Kidney (tissue), 14 donors: ENCODE data around the gene PGBD5. TPM values are rescaled to one million over a fixed set of nuclear protein-coding genes. Genes with fewer than 3 reads are reported as not detected.

Experiments
- DNase-seq, 5 donors: peaks; one replicate each; pipeline ENCODE4 v3.0.0-alpha.2; 2013 to 2020
- FAIRE-seq: peaks from 2 replicates; lab custom pipeline; 2012; peaks lifted over from hg19 to GRCh38; lab: Jason Lieb, UNC
- H3K27ac ChIP-seq, 2 donors: one replicate each; pipeline ENCODE4 v1.7.0; 2013; ENCODE audit warnings: low read depth in 2 of 2, low read length in 2 of 2, inconsistent platforms in 1 of 2
- H3K27me3 ChIP-seq: one replicate; pipeline ENCODE4 v1.7.1; 2013; ENCODE audit warnings: low read length, inconsistent platforms; ENCODE audit not compliant: control insufficient read depth, insufficient read depth
- H3K36me3 ChIP-seq, 3 donors: one replicate each; pipeline versions ENCODE4 v1.7.0 to v1.7.1; 2013; ENCODE audit warnings: low read length in 3 of 3, control low read depth in 1 of 3, inconsistent platforms in 1 of 3; ENCODE audit not compliant: insufficient read depth in 3 of 3, control insufficient read depth in 2 of 3
- H3K4me1 ChIP-seq, 3 donors: one replicate each; pipeline versions ENCODE4 v1.7.0 to v1.7.1; 2013; ENCODE audit warnings: low read length in 3 of 3, inconsistent platforms in 1 of 3, low read depth in 1 of 3; ENCODE audit not compliant: control insufficient read depth in 2 of 3, insufficient read depth in 2 of 3
- H3K4me3 ChIP-seq, 3 donors: one replicate each; pipeline versions ENCODE4 v1.7.0 to v1.8.1; 2013; ENCODE audit warnings: low read length in 3 of 3, control low read depth in 1 of 3, inconsistent platforms in 1 of 3
- H3K9ac ChIP-seq, 3 donors: one replicate each; pipeline versions ENCODE4 v1.7.0 to v1.7.1; 2013; ENCODE audit warnings: low read length in 3 of 3, control low read depth in 1 of 3, inconsistent platforms in 1 of 3
- H3K9me3 ChIP-seq, 3 donors: one replicate each; pipeline versions ENCODE4 v1.7.0 to v1.7.1; 2013; ENCODE audit warnings: low read length in 3 of 3, control low read depth in 1 of 3, inconsistent platforms in 1 of 3; ENCODE audit not compliant: control insufficient read depth in 2 of 3, insufficient read depth in 1 of 3
- intact Hi-C: fragments of 100-400 bp; cut with DNase I; formaldehyde crosslinking; loops from one replicate; pipeline ENCODE4 v1.11.1; 2022
- polyA plus RNA-seq: library from polyadenylated mRNA; stranded (reverse); fragments of 350-450 nt; fragmentation: Illumina TruSeq; extraction: RNeasy Lipid Tissue Mini Kit (QIAGEN cat#74804); gene quantifications from one replicate; pipeline ENCODE4 v1.2.3, GENCODE V29; 2014; ENCODE audit warnings: low read depth, low replicate concordance; ENCODE audit not compliant: insufficient read depth
- total RNA-seq: library from RNA; stranded (reverse); fragmentation: NEBNext Ultra II Directional; extraction: Animal tissue kit (Norgen Biotek cat#: 25700); gene quantifications from one replicate; pipeline ENCODE4 v1.2.1, GENCODE V29; 2021
- TF ChIP-seq, protein P1 (sequence below): IDR thresholded peaks from 3 replicates; pipeline ENCODE4 v1.5.1; 2012; ENCODE audit warnings: mild to moderate bottlenecking, moderate library complexity, borderline replicate concordance; ENCODE audit not compliant: insufficient read depth; ENCODE audit errors: extremely low read depth
- donor health status: control.
- donor health status: control.
- donor health status: control.
- donor health status: control.
- donor health status: control.
- donor health status: DM: yes; HTN: yes; CAD: no.
- donor health status: Normal renal cell carcinoma (clear cell type).

PGBD5 gene
- total and polyA plus RNA-seq, 2 donors from 2014 or later, result 2.0 to 3.7 TPM

DNA sequence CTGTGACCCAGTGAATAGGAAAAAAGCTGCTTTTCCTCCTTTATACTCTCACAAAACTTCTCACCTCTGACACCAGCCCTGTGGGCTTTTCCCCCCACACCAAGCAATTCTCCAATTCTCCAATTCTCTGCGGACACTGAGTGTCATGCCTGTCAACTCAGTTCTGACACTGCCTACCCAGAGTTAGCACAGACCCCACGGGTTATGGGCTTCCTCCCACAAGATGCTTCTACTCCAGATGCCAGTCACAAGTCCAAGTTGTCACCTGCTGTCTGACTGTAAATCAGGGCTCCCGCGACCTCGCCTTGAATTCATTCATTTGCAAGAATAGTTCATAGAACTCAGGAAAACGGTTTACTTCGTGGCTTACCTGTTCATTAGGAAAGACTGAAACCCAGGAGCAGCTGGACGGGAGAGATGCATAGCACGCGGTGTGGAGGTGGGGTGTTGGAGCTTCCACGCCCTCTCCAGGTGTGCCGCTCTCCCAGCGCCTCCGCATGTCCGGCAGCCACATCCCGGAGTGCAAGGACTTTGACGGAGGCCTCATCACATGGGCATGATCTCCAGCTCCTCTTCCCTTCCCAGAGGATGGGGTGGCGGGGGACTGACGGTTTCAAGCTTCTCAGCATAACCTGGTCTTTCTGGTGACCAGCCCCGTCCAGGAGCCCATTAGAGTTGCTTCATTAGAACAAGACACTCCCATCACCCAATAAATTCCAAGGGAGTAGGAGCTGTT, 154.7 kb downstream of the PGBD5 start:
- Histone ChIP-seq H3K36me3 (peaks cover 4 to 15% (median 5%) of the 10 kb centered on the region in 3 donors), H3K27ac (no peak overlapping the region), H3K27me3 (no peaks in the 10 kb centered on the region), H3K9me3 (no peaks in the 10 kb centered on the region), H3K9ac (no peak overlapping the region), H3K4me1 (peaks cover 0 to 11% (median 5%) of the 10 kb centered on the region in 3 donors), H3K4me3 (no peak overlapping the region)
- intact Hi-C loops, result no loop called here
- TF ChIP-seq, protein P1, sequence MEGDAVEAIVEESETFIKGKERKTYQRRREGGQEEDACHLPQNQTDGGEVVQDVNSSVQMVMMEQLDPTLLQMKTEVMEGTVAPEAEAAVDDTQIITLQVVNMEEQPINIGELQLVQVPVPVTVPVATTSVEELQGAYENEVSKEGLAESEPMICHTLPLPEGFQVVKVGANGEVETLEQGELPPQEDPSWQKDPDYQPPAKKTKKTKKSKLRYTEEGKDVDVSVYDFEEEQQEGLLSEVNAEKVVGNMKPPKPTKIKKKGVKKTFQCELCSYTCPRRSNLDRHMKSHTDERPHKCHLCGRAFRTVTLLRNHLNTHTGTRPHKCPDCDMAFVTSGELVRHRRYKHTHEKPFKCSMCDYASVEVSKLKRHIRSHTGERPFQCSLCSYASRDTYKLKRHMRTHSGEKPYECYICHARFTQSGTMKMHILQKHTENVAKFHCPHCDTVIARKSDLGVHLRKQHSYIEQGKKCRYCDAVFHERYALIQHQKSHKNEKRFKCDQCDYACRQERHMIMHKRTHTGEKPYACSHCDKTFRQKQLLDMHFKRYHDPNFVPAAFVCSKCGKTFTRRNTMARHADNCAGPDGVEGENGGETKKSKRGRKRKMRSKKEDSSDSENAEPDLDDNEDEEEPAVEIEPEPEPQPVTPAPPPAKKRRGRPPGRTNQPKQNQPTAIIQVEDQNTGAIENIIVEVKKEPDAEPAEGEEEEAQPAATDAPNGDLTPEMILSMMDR, result no peak
- no peak for DNase-seq
- FAIRE-seq, result no peak

DNA sequence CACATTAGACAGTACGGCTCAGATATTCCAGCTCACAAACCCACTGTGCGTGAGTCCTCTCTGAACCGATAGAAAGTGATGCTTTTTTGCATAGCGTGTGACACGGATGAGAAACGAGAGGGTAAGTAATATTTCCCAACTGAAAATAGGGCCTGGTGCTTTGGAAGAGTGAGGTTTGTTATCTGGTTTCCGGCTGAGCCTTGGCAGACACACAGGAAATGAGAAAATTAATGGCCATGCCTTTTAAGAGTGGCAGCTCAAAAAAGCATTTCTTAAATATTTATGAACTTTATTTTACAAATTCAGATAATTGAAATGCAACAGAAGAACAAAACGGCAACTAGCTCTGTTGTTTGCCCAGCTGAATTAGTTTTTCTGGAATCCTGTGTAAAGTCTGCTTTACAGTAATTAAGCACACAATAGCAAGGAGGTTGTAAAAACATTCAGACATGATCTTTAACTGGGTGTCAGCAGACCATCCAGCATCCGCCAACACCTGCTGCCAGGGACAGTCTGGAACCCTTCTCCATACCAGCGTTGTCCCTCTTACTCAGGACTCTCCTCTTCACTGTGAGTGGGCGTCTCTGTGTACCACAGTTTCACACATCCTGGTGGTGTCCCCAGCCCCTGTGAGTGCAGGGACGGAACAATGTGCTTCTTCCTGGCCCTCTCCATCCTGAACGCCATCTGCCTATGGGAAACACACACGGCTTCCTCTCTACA, 155.4 kb downstream of the PGBD5 start:
- TF ChIP-seq, protein P1, result no peak
- FAIRE-seq (no peak), DNase-seq (peak in 1 of 5 donors; percentile 32)
- Histone ChIP-seq H3K4me3 (no peak overlapping the region), H3K27me3 (no peaks in the 10 kb centered on the region), H3K36me3 (peaks cover 4 to 11% (median 5%) of the 10 kb centered on the region in 3 donors), H3K9me3 (no peaks in the 10 kb centered on the region), H3K27ac (no peak overlapping the region), H3K9ac (peak overlapping the region in 1 of 3 donors; percentile 17), H3K4me1 (peaks cover 0 to 11% (median 5%) of the 10 kb centered on the region in 3 donors)
- intact Hi-C loops, result no loop called here

DNA sequence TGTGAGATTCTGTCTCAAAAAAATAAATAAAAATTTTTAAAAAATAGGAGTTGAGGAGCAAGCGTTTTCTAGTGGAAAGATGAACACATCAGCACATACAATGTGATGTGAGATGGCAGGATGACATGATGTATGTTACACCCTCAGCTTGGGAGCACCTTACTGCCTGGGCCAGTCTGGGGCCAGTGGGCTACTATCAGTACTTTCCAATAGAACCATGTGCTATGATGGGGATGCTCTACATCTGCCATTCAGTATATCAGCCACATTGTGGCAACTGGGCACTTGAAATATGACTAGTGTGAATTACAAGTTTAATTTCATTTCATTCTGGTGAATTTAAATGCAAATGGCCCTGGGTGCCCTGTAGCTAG, 156.0 kb downstream of the PGBD5 start:
- TF ChIP-seq, protein P1, result no peak
- DNase-seq (no peak), FAIRE-seq (no peak)
- H3K36me3 ChIP-seq, result peaks cover 4 to 9% (median 8%) of the 10 kb centered on the region in 3 donors
- no peaks in the 10 kb centered on the region for H3K27me3 ChIP-seq
- H3K9me3 ChIP-seq, result no peaks in the 10 kb centered on the region
- H3K4me3 ChIP-seq, result no peak overlapping the region
- peaks cover 0 to 11% (median 5%) of the 10 kb centered on the region in 3 donors for H3K4me1 ChIP-seq
- intact Hi-C loops, result no loop called here
- H3K27ac ChIP-seq, result no peak overlapping the region
- peak overlapping the region in 1 of 3 donors; percentile 17 for H3K9ac ChIP-seq
